GM12878 (cell line): ENCODE measurements around the gene TNFSF9. TPM values are rescaled to one million over a fixed set of nuclear protein-coding genes. Genes with fewer than 3 reads are reported as not detected.

Experiments used
- BCL11A ChIP-seq: IDR thresholded peaks from 2 replicates; pipeline ENCODE4 v1.6.1; 2011; ENCODE audit warnings: low read depth, low read length
- CHD2 ChIP-seq: IDR thresholded peaks from 2 replicates; pipeline ENCODE4 v1.6.1; 2011; ENCODE audit warnings: low read depth, low read length, improper control_type of control experiment, borderline replicate concordance
- E4F1 ChIP-seq: fragments of 450-650 bp; IDR thresholded peaks from 2 replicates; pipeline ENCODE4 v1.6.1; 2018; ENCODE audit warnings: borderline replicate concordance, mild to moderate bottlenecking; ENCODE audit not compliant: partially characterized antibody
- ESRRA ChIP-seq: IDR thresholded peaks from 2 replicates; pipeline ENCODE4 v1.6.1; 2012; ENCODE audit warnings: mild to moderate bottlenecking, low read length, improper control_type of control experiment
- GABPA ChIP-seq: IDR thresholded peaks from 2 replicates; pipeline ENCODE4 v1.6.1; 2014; ENCODE audit warnings: antibody characterized with exemption, low read depth, mild to moderate bottlenecking, inconsistent platforms
- IKZF2 ChIP-seq, 2 experiments: fragments of 450-650 bp; IDR thresholded peaks; 2 replicates each; pipeline ENCODE4 v1.6.1; 2017; ENCODE audit warnings: mild to moderate bottlenecking in 2 of 2, moderate library complexity in 2 of 2
- JUNB ChIP-seq: IDR thresholded peaks from 2 replicates; pipeline ENCODE4 v1.6.1; 2016; ENCODE audit warnings: antibody characterized with exemption, mild to moderate bottlenecking
- MYB ChIP-seq: fragments of 150-350 bp; IDR thresholded peaks from 2 replicates; pipeline ENCODE4 v1.6.1; 2014; ENCODE audit warnings: mild to moderate bottlenecking, low read depth, low read length, borderline replicate concordance
- NFIC ChIP-seq: IDR thresholded peaks from 2 replicates; pipeline ENCODE4 v1.6.1; 2012; ENCODE audit warnings: low read depth, mild to moderate bottlenecking, inconsistent platforms, low read length, moderate library complexity
- NFYA ChIP-seq: IDR thresholded peaks from 2 replicates; pipeline ENCODE4 v1.6.1; 2011; ENCODE audit warnings: low read depth, mild to moderate bottlenecking, low read length, improper control_type of control experiment, borderline replicate concordance
- NFYB ChIP-seq: IDR thresholded peaks from 2 replicates; pipeline ENCODE4 v1.6.1; 2011; ENCODE audit warnings: low read depth, mild to moderate bottlenecking, low read length, improper control_type of control experiment, moderate library complexity; ENCODE audit not compliant: insufficient read depth
- PAX8 ChIP-seq: fragments of 450-650 bp; IDR thresholded peaks from 2 replicates; pipeline ENCODE4 v1.6.1; 2017; ENCODE audit warnings: mild to moderate bottlenecking, moderate library complexity
- POU2F2 ChIP-seq: IDR thresholded peaks from 3 replicates; pipeline ENCODE4 v1.6.1; 2011; ENCODE audit warnings: low read depth, mild to moderate bottlenecking, low read length, borderline replicate concordance
- RAD21 ChIP-seq: IDR thresholded peaks from 2 replicates; pipeline ENCODE4 v1.6.1; 2011; ENCODE audit warnings: mild to moderate bottlenecking, low read depth, low read length, moderate library complexity; ENCODE audit not compliant: insufficient read depth
- RAD51 ChIP-seq: fragments of 450-650 bp; IDR thresholded peaks from 2 replicates; pipeline ENCODE4 v1.6.1; 2016; ENCODE audit warnings: moderate library complexity, mild to moderate bottlenecking, inconsistent platforms
- SMAD1 ChIP-seq: fragments of 450-650 bp; IDR thresholded peaks from 2 replicates; pipeline ENCODE4 v1.6.1; 2018; ENCODE audit warnings: mild to moderate bottlenecking, low read depth; ENCODE audit not compliant: partially characterized antibody
- SMAD5 ChIP-seq: IDR thresholded peaks from 2 replicates; pipeline ENCODE4 v1.6.1; 2016; ENCODE audit warnings: antibody characterized with exemption, low read depth
- SPI1 ChIP-seq: IDR thresholded peaks from 2 replicates; pipeline ENCODE4 v1.6.1; 2011; ENCODE audit warnings: low read depth, mild to moderate bottlenecking, low read length, moderate library complexity, borderline replicate concordance; ENCODE audit not compliant: insufficient read depth
- SRF ChIP-seq, 2 experiments: IDR thresholded peaks; 2 replicates each; pipeline ENCODE4 v1.6.1; 2011; ENCODE audit warnings: low read depth in 2 of 2, low read length in 2 of 2, mild to moderate bottlenecking in 1 of 2, moderate library complexity in 1 of 2
- USF1 ChIP-seq: IDR thresholded peaks from 2 replicates; pipeline ENCODE4 v1.6.1; 2011; ENCODE audit warnings: borderline replicate concordance, low read depth, mild to moderate bottlenecking, moderate library complexity, mixed read lengths, low read length; ENCODE audit not compliant: insufficient read depth; ENCODE audit errors: extremely low read length
- ZSCAN29 ChIP-seq: fragments of 450-650 bp; IDR thresholded peaks from 2 replicates; pipeline ENCODE4 v1.6.1; 2017; ENCODE audit warnings: mild to moderate bottlenecking, moderate library complexity
- ZZZ3 ChIP-seq: IDR thresholded peaks from 2 replicates; pipeline ENCODE4 v1.6.1; 2011; ENCODE audit warnings: low read depth; ENCODE audit not compliant: control insufficient read depth, insufficient read length
- polyA plus RNA-seq, 11 experiments: library from polyadenylated mRNA; depleted of rRNA in 4 of 11; unstranded in 6 of 11; stranded (reverse) in 5 of 11; fragments of >200 nt; fragmentation: Nextera tagmentation in 4 of 11; fragmentation: Illumina TruSeq in 1 of 11; extraction: Ambion mirVana in 4 of 11; extraction: Trizol in 1 of 11; gene quantifications; 1 replicate in 1 of 11; 2 replicates in 10 of 11; pipeline versions ENCODE4 v1.2.1 to v1.2.3, GENCODE V29; 2011 to 2016; ENCODE audit warnings: inconsistent platforms in 2 of 11, missing spikeins in 2 of 11, low read depth in 1 of 11
- total RNA-seq, 4 experiments: library from RNA; depleted of rRNA in 3 of 4; stranded (reverse); fragments of >200 nt in 3 of 4; fragmentation: Illumina TruSeq in 1 of 4; extraction: Trizol in 1 of 4; gene quantifications; 2 replicates each; pipeline versions ENCODE4 v1.2.1 to v1.2.3, GENCODE V29; 2013 to 2021
- TF ChIP-seq, protein P1 (sequence below): IDR thresholded peaks from 2 replicates; pipeline ENCODE4 v1.6.1; 2012; ENCODE audit warnings: improper control_type of control experiment, low read depth, low read length; ENCODE audit not compliant: insufficient replicate concordance

The TNFSF9 gene
- total and polyA plus RNA-seq, 10 of the 15 experiments (the other 5 are each of a cell fraction or from before 2014, with no cell fraction given) = 6.2 to 75.3 (median 22.1) TPM

- TF ChIP-seq, protein P1, sequence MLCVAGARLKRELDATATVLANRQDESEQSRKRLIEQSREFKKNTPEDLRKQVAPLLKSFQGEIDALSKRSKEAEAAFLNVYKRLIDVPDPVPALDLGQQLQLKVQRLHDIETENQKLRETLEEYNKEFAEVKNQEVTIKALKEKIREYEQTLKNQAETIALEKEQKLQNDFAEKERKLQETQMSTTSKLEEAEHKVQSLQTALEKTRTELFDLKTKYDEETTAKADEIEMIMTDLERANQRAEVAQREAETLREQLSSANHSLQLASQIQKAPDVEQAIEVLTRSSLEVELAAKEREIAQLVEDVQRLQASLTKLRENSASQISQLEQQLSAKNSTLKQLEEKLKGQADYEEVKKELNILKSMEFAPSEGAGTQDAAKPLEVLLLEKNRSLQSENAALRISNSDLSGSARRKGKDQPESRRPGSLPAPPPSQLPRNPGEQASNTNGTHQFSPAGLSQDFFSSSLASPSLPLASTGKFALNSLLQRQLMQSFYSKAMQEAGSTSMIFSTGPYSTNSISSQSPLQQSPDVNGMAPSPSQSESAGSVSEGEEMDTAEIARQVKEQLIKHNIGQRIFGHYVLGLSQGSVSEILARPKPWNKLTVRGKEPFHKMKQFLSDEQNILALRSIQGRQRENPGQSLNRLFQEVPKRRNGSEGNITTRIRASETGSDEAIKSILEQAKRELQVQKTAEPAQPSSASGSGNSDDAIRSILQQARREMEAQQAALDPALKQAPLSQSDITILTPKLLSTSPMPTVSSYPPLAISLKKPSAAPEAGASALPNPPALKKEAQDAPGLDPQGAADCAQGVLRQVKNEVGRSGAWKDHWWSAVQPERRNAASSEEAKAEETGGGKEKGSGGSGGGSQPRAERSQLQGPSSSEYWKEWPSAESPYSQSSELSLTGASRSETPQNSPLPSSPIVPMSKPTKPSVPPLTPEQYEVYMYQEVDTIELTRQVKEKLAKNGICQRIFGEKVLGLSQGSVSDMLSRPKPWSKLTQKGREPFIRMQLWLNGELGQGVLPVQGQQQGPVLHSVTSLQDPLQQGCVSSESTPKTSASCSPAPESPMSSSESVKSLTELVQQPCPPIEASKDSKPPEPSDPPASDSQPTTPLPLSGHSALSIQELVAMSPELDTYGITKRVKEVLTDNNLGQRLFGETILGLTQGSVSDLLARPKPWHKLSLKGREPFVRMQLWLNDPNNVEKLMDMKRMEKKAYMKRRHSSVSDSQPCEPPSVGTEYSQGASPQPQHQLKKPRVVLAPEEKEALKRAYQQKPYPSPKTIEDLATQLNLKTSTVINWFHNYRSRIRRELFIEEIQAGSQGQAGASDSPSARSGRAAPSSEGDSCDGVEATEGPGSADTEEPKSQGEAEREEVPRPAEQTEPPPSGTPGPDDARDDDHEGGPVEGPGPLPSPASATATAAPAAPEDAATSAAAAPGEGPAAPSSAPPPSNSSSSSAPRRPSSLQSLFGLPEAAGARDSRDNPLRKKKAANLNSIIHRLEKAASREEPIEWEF = no peak
- TF ChIP-seq RAD51 = no peak
- no peak for TF ChIP-seq USF1
- no peak for TF ChIP-seq SMAD5
- TF ChIP-seq E4F1 = peak; percentile 12
- no peak for TF ChIP-seq JUNB
- TF ChIP-seq SMAD1 = no peak
- TF ChIP-seq ZZZ3 = no peak
- no peak for TF ChIP-seq POU2F2
- TF ChIP-seq NFYA = no peak
- no peak for TF ChIP-seq MYB
- no peak for TF ChIP-seq CHD2
- no peak for TF ChIP-seq SRF (IDR thresholded peaks at IDR 0.05; ENCODE audit: low read depth in 2 of 2, low read length in 2 of 2)
- peak; percentile 23; the same call in 1 of the 2 replicates for TF ChIP-seq NFYB
- no peak for TF ChIP-seq BCL11A
- no peak for TF ChIP-seq ZSCAN29
- TF ChIP-seq SPI1 = peak; percentile 76; the same call in 1 of the 2 replicates
- no peak for TF ChIP-seq ESRRA
- no peak for TF ChIP-seq PAX8
- no peak for TF ChIP-seq RAD21
- peak; percentile 21 to 61; a peak in 3 of 4 replicates for TF ChIP-seq IKZF2 (IDR thresholded peaks at IDR 0.05)
- TF ChIP-seq GABPA = no peak
- TF ChIP-seq NFIC = no peak
Observed at GRCh38 chr19:6516018-6516658, 14.7 kb upstream of the TNFSF9 start (continued).
